A673 (cell line): ENCODE measurements around the gene NR1H3.
"Not testable (repeated sequence)": the region's sequence is repeated elsewhere in the genome, so short reads cannot be mapped to it uniquely, and the experiment has no call there.

Experiments
- CTCF ChIP-seq: fragments of 300-800, 200-600 bp; sonication (generic); conservative IDR thresholded peaks from 2 replicates; pipeline ENCODE4 v1.5.1; 2017; ENCODE audit warnings: low read depth, mild to moderate bottlenecking, antibody characterized with exemption, low read length, moderate library complexity, mixed read lengths
- EZH2 ChIP-seq: fragments of 200-600 bp; sonication (generic); IDR thresholded peaks from 2 replicates; pipeline ENCODE4 v1.6.1; 2017; ENCODE audit warnings: borderline replicate concordance, low read depth, mild to moderate bottlenecking, mixed read lengths, antibody characterized with exemption, low read length; ENCODE audit not compliant: poor library complexity, severe bottlenecking

GRCh38 chr11:47208008-47208552 lies 49.7 kb upstream of the NR1H3 start:
- TF ChIP-seq CTCF, EZH2: not testable (repeated sequence)
